SK-N-SH (cell line): ENCODE results near the gene EVI2A.

Experiments
- EP300 ChIP-seq, 2 experiments: IDR thresholded peaks; 2 replicates each; pipeline versions ENCODE4 v1.4.0 to v1.6.1; 2012; ENCODE audit warnings: borderline replicate concordance in 1 of 2, low read depth in 1 of 2, low read length in 1 of 2
- EZH2phosphoT487 ChIP-seq: fragments of 200-600 bp; sonication (generic); IDR thresholded peaks from 2 replicates; pipeline ENCODE4 v1.6.1; 2017; ENCODE audit warnings: low read depth, mixed run types, mild to moderate bottlenecking, antibody characterized with exemption, moderate library complexity, borderline replicate concordance
- GATA2 ChIP-seq: sonication (generic); formaldehyde crosslinking; IDR thresholded peaks from 2 replicates; pipeline ENCODE4 v1.5.0; 2020; ENCODE audit warnings: mild to moderate bottlenecking, missing genetic modification reagents
- NFIC ChIP-seq: IDR thresholded peaks from 2 replicates; pipeline ENCODE4 v1.4.0; 2012; ENCODE audit warnings: borderline replicate concordance
- NRF1 ChIP-seq: IDR thresholded peaks from 2 replicates; pipeline ENCODE4 v1.6.1; 2012; ENCODE audit warnings: low read depth, mild to moderate bottlenecking, low read length
- POLR2AphosphoS5 ChIP-seq: IDR thresholded peaks from 2 replicates; pipeline ENCODE4 v1.6.1; 2012; ENCODE audit warnings: low read depth, low read length
- RCOR1 ChIP-seq: fragments of 150-350 bp; IDR thresholded peaks from 2 replicates; pipeline ENCODE4 v1.6.1; 2017; ENCODE audit warnings: antibody characterized with exemption, low read length
- SMC3 ChIP-seq: IDR thresholded peaks from 2 replicates; pipeline ENCODE4 v1.6.1; 2012; ENCODE audit warnings: low read depth, low read length, improper control_type of control experiment
- TAF1 ChIP-seq: IDR thresholded peaks from 2 replicates; pipeline ENCODE4 v1.6.1; 2012; ENCODE audit warnings: low read depth, mild to moderate bottlenecking, low read length, moderate library complexity, borderline replicate concordance
- TCF12 ChIP-seq: IDR thresholded peaks from 2 replicates; pipeline ENCODE4 v1.4.0; 2012
- TF ChIP-seq, protein P1 (sequence below): fragments of 200-600 bp; sonication (generic); IDR thresholded peaks from 2 replicates; pipeline ENCODE4 v1.6.1; 2017; ENCODE audit warnings: antibody characterized with exemption, mild to moderate bottlenecking, moderate library complexity
- TF ChIP-seq, protein P2 (sequence below): IDR thresholded peaks from 2 replicates; pipeline ENCODE4 v1.4.0; 2012; ENCODE audit warnings: low read depth, borderline replicate concordance
- TF ChIP-seq, protein P3 (sequence below): IDR thresholded peaks from 2 replicates; pipeline ENCODE4 v1.4.0; 2012; ENCODE audit warnings: low read depth

DNA sequence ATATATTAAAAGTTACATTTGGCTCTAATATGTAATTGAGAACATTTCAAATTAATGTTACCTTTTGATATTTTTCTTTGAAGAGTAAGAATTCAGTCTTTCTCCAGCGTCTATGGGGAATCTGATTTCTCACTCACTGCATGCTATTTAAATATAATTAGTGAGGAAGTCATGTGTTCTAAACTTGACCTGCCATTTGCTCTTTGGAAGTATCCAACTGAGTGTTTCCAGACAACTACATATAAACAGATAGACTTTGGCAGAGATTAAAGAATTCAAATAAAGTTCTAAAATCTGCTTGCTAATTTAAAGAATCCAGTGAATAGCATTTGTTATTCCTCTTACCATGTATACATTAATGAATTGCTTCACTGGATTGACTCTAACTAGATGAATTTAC is 47.9 kb downstream of the EVI2A start:
- TF ChIP-seq, protein P1, sequence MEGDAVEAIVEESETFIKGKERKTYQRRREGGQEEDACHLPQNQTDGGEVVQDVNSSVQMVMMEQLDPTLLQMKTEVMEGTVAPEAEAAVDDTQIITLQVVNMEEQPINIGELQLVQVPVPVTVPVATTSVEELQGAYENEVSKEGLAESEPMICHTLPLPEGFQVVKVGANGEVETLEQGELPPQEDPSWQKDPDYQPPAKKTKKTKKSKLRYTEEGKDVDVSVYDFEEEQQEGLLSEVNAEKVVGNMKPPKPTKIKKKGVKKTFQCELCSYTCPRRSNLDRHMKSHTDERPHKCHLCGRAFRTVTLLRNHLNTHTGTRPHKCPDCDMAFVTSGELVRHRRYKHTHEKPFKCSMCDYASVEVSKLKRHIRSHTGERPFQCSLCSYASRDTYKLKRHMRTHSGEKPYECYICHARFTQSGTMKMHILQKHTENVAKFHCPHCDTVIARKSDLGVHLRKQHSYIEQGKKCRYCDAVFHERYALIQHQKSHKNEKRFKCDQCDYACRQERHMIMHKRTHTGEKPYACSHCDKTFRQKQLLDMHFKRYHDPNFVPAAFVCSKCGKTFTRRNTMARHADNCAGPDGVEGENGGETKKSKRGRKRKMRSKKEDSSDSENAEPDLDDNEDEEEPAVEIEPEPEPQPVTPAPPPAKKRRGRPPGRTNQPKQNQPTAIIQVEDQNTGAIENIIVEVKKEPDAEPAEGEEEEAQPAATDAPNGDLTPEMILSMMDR = no peak
- TF ChIP-seq NFIC (no peak), EZH2phosphoT487 (no peak), TAF1 (no peak), EP300 (IDR thresholded peaks at IDR 0.05; ENCODE audit: borderline replicate concordance in 1 of 2, low read depth in 1 of 2, low read length in 1 of 2) (no peak), POLR2AphosphoS5 (no peak), SMC3 (no peak), TCF12 (no peak), RCOR1 (no peak), NRF1 (no peak), GATA2 (no peak)
- TF ChIP-seq, protein P2, sequence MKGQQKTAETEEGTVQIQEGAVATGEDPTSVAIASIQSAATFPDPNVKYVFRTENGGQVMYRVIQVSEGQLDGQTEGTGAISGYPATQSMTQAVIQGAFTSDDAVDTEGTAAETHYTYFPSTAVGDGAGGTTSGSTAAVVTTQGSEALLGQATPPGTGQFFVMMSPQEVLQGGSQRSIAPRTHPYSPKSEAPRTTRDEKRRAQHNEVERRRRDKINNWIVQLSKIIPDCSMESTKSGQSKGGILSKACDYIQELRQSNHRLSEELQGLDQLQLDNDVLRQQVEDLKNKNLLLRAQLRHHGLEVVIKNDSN = no peak
- TF ChIP-seq, protein P3, sequence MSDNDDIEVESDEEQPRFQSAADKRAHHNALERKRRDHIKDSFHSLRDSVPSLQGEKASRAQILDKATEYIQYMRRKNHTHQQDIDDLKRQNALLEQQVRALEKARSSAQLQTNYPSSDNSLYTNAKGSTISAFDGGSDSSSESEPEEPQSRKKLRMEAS = no peak
